Measurements from ENCODE around the gene GNB1L. TPM values are rescaled to one million over a fixed set of nuclear protein-coding genes. Genes with fewer than 3 reads are reported as not detected.

GNB1L gene
- total and polyA plus RNA-seq, 2 of the 13 experiments (the other 11 are each of a cell fraction or from before 2014, with no cell fraction given), result 2.5 to 7.4 TPM

DNA sequence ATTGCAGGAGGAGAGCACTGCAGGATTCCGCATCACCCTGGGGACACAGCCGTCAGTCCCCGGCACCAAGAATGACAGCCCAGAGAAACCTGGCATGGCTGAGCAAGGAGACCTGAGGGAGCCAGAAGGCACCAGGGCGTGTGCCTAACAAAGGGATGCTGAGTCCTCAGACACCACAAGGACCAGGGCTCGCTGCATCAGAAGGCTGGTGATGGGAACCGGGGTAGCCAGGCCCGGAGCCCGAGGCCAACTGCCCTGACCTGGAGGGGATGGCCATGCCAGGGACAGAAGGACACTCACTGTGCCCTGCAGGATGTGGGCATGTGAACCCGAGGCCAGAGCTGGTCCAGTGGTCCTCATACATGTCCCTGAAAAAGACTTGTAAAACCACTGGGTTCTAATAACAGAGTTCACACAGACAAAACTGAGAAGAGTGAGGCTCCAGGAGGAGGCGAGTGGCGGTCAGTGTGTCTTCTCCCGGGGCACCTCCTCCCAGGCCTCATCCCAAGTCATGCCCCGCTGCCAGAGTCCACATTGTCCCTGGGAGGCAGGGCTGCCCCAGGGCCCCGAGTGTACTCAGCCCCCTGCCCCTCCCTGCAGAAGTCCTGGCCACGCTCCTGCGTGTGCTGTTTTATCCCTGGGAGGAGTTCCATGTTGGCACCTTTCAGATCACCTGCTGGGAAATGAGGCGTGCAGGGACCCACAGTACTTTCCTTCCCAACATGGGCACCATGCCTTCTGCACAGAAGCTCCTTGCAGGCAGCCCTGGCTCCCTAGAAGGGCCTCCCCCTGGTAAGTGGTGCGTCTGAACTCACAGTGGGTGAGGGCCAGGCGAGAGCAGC lies 51.6 kb downstream of the GNB1L start (continued):
- TF ChIP-seq, protein P1, sequence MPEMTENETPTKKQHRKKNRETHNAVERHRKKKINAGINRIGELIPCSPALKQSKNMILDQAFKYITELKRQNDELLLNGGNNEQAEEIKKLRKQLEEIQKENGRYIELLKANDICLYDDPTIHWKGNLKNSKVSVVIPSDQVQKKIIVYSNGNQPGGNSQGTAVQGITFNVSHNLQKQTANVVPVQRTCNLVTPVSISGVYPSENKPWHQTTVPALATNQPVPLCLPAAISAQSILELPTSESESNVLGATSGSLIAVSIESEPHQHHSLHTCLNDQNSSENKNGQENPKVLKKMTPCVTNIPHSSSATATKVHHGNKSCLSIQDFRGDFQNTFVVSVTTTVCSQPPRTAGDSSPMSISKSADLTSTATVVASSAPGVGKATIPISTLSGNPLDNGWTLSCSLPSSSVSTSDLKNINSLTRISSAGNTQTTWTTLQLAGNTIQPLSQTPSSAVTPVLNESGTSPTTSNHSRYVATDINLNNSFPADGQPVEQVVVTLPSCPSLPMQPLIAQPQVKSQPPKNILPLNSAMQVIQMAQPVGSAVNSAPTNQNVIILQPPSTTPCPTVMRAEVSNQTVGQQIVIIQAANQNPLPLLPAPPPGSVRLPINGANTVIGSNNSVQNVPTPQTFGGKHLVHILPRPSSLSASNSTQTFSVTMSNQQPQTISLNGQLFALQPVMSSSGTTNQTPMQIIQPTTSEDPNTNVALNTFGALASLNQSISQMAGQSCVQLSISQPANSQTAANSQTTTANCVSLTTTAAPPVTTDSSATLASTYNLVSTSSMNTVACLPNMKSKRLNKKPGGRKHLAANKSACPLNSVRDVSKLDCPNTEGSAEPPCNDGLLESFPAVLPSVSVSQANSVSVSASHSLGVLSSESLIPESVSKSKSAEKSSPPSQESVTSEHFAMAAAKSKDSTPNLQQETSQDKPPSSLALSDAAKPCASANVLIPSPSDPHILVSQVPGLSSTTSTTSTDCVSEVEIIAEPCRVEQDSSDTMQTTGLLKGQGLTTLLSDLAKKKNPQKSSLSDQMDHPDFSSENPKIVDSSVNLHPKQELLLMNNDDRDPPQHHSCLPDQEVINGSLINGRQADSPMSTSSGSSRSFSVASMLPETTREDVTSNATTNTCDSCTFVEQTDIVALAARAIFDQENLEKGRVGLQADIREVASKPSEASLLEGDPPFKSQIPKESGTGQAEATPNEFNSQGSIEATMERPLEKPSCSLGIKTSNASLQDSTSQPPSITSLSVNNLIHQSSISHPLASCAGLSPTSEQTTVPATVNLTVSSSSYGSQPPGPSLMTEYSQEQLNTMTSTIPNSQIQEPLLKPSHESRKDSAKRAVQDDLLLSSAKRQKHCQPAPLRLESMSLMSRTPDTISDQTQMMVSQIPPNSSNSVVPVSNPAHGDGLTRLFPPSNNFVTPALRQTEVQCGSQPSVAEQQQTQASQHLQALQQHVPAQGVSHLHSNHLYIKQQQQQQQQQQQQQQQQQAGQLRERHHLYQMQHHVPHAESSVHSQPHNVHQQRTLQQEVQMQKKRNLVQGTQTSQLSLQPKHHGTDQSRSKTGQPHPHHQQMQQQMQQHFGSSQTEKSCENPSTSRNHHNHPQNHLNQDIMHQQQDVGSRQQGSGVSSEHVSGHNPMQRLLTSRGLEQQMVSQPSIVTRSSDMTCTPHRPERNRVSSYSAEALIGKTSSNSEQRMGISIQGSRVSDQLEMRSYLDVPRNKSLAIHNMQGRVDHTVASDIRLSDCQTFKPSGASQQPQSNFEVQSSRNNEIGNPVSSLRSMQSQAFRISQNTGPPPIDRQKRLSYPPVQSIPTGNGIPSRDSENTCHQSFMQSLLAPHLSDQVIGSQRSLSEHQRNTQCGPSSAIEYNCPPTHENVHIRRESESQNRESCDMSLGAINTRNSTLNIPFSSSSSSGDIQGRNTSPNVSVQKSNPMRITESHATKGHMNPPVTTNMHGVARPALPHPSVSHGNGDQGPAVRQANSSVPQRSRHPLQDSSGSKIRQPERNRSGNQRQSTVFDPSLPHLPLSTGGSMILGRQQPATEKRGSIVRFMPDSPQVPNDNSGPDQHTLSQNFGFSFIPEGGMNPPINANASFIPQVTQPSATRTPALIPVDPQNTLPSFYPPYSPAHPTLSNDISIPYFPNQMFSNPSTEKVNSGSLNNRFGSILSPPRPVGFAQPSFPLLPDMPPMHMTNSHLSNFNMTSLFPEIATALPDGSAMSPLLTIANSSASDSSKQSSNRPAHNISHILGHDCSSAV (CRISPR knock-in tag; IDR thresholded peaks at IDR 0.05; ENCODE audit: borderline replicate concordance), result no peak

Data from HepG2 (cell line).